Left ventricle myocardium inferior (tissue), 1 donor: ENCODE measurements around the gene SMIM32. TPM values are rescaled to one million over a fixed set of nuclear protein-coding genes. Genes with fewer than 3 reads are reported as not detected.

ENCODE experiments used
- DNase-seq: peaks from one replicate; pipeline ENCODE4 v3.0.0-alpha.2; 2020
- H3K27ac ChIP-seq: fragments of 200-600 bp; replicated peaks from 2 replicates; pipeline ENCODE4 v1.8.0; 2021
- H3K27me3 ChIP-seq: fragments of 200-600 bp; 2 replicates; pipeline ENCODE4 v1.8.0; 2021; ENCODE audit warnings: low read depth
- H3K36me3 ChIP-seq: fragments of 200-600 bp; 2 replicates; pipeline ENCODE4 v1.8.0; 2021
- H3K4me1 ChIP-seq: fragments of 200-600 bp; 2 replicates; pipeline ENCODE4 v1.8.0; 2021
- H3K4me3 ChIP-seq: fragments of 200-600 bp; 2 replicates; pipeline ENCODE4 v1.8.0; 2021; ENCODE audit warnings: mild to moderate bottlenecking, moderate library complexity
- H3K9me3 ChIP-seq: fragments of 200-600 bp; replicated peaks from 2 replicates; pipeline ENCODE4 v1.8.0; 2021
- CTCF ChIP-seq: fragments of 200-600 bp; IDR thresholded peaks from 2 replicates; pipeline ENCODE4 v1.8.0; 2021; ENCODE audit warnings: antibody characterized with exemption, mild to moderate bottlenecking, borderline replicate concordance
- intact Hi-C: fragments of 100-400 bp; cut with micrococcal nuclease; formaldehyde crosslinking; loops from one replicate; pipeline ENCODE4 v1.11.0; 2022
- total RNA-seq: library from RNA; stranded (reverse); fragmentation: NEBNext Ultra II Directional; extraction: Animal tissue kit (Norgen Biotek cat#: 25700); gene quantifications from one replicate; pipeline ENCODE4 v1.2.1, GENCODE V29; 2021
- donor health status: DM: no; HTN: yes; CAD: no; lungs with severe emphysema.

The SMIM32 gene
- total RNA-seq, 1 donor from 2014 or later = not detected

DNA sequence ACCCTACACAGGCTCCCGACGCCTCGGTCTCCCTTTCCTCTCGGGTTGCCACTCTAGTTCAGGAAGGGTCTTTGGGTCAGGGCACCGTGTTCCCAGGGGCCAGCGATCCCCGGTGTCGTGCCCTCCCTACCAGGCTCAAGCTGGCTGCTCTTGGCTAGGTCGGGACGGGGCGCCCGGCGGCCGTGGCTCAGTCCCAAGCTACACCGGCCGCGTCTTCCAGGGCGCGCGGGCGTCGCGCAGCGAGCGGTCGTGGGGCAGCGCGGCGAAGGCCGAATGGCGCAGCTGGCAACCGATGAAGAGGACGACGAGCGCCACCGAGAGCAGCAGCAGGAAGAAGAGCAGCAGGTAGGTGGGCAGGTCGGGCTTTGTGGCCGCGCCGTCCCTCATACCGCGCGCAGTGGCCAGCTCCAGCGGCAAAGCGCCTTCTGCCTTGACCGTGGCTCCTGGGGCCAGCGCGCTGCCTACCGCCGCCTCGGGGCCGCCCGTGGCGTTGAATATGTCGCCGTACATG is 892 bp downstream of the SMIM32 start:
- DNase-seq = no peak
- Histone ChIP-seq H3K9me3 (no peaks in the 10 kb centered on the region), H3K36me3 (peaks cover 26% of the 10 kb centered on the region), H3K27me3 (peaks cover 77% of the 10 kb centered on the region), H3K4me1 (peaks cover 26% of the 10 kb centered on the region), H3K27ac (no peak overlapping the region), H3K4me3 (peak overlapping the region; percentile 68)
- no peak for TF ChIP-seq CTCF
- intact Hi-C loops = no loop called here

GRCh38 chr5:136191304-136192014 is 1.5 kb downstream of the SMIM32 start:
- Histone ChIP-seq H3K36me3 (peaks cover 29% of the 10 kb centered on the region), H3K27ac (no peak overlapping the region), H3K4me3 (peak overlapping the region; percentile 68), H3K27me3 (peaks cover 71% of the 10 kb centered on the region), H3K9me3 (no peaks in the 10 kb centered on the region), H3K4me1 (peaks cover 26% of the 10 kb centered on the region)
- intact Hi-C loops = no loop called here
- no peak for TF ChIP-seq CTCF
- no peak for DNase-seq

- intact Hi-C loops = no loop called here
Measured at GRCh38 chr5:136190904-136191303, 2.1 kb downstream of the SMIM32 start.

DNA sequence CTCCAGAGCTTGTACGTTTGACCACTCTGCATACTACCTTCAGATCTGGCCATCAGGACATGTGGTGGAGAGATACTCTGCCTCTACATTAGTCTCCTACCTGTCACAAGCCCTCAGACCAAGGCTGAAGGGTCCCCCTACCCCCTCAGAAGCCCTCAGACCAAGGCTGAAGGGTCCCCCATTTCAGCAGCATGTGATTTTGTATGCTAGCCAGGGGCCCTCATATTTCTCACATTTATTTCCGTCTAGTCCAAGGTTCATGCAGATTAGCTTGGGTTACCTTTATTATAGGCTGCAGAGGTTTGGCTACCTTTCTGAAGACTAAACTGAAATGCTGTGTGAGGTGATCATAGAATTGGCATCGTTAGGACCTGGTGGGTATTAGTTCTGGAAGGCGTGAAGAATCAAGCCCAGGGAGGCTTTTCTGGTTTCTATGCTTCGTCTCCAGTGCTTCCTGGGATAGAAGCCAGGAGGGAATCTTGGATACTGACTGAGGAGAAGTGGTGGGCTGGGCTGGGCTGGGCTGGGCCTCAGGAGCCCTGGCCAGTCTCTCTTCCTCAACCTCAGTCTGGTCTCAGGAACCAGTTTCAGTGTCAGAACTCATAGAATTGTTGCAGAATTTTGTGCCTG is 2.8 kb downstream of the SMIM32 start:
- peaks cover 26% of the 10 kb centered on the region for H3K4me1 ChIP-seq
- H3K27me3 ChIP-seq = peaks cover 59% of the 10 kb centered on the region
- intact Hi-C loops = no loop called here
- H3K36me3 ChIP-seq = peaks cover 32% of the 10 kb centered on the region
- no peak for DNase-seq
- no peaks in the 10 kb centered on the region for H3K9me3 ChIP-seq
- H3K4me3 ChIP-seq = no peak overlapping the region
- no peak for TF ChIP-seq CTCF
- no peak overlapping the region for H3K27ac ChIP-seq

More at GRCh38 chr5:136190904-136191303, 2.1 kb downstream of the SMIM32 start:
- Histone ChIP-seq H3K4me1 (peaks cover 26% of the 10 kb centered on the region), H3K9me3 (no peaks in the 10 kb centered on the region), H3K36me3 (peaks cover 32% of the 10 kb centered on the region), H3K27me3 (peaks cover 66% of the 10 kb centered on the region), H3K4me3 (no peak overlapping the region), H3K27ac (no peak overlapping the region)
- no peak for DNase-seq
- TF ChIP-seq CTCF = no peak

DNA sequence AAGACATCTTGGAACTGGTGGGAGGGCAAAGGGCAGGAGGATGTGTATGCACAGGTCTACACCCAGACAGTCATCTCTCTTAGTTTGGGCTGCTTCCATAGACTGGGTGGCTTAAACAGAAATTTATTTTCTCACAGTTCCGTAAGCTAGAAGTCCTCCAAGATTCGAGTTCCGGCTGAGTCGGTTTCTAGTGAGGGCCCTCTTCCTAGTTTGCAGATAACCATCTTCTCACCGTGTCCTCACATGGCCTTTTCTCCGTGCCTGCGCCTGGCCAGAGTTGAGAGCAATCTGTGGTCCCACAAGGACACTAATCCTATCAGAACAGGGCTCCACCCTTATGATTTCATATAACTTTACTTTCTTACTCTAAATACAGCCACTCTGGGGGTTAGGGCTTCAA is 4.1 kb downstream of the SMIM32 start:
- intact Hi-C loops = no loop called here
- H3K27me3 ChIP-seq = peaks cover 45% of the 10 kb centered on the region
- DNase-seq = no peak
- H3K36me3 ChIP-seq = peaks cover 32% of the 10 kb centered on the region
- no peak overlapping the region for H3K27ac ChIP-seq
- peaks cover 26% of the 10 kb centered on the region for H3K4me1 ChIP-seq
- H3K4me3 ChIP-seq = no peak overlapping the region
- TF ChIP-seq CTCF = no peak
- no peaks in the 10 kb centered on the region for H3K9me3 ChIP-seq
